Measurements from ENCODE around the gene HYDIN.
"Not testable (repeated sequence)": the region's sequence is repeated elsewhere in the genome, so short reads cannot be mapped to it uniquely, and the experiment has no call there.

Gene HYDIN

DNA sequence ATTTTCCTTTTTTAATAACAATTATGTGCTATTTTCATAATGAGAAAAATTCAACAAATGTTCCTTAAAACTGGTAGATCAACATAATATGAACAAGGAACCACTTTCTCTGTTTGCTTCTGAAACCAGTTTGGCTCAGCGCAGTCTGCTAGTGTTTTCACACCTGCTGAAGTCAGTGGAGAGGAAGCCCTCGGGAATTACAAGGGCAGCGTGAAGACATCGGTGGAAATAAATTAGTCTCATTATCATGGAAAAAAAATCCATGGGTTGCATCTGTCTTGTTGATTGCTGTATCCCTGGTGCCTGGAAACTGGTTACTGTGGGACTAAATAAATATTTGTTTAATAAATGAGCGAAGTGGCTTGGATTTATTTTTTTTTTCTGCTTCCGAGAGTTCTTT lies 245.8 kb downstream of the HYDIN start:
- not testable (repeated sequence) for DNase-seq

DNA sequence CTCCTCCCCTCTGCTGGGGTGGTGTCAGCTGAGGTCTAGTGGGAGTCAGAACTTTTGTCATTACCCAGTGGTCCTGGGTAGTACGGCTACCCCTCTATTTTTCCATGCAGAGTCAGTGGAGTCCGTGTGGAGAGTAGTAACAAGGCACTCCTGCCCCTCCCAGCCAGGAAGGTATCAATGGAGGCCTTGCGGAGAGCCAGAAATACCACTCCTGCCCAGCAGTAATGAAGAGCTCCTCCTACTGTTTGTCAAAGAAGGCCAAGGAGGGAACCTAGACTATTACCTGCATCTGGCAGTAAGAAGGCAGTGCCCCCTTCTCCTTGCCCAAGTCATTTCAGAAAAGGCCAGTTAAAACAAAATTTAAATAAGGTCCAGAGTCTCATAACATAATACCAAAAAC lies 262.2 kb downstream of the HYDIN start:
- not testable (repeated sequence) for DNase-seq

DNA sequence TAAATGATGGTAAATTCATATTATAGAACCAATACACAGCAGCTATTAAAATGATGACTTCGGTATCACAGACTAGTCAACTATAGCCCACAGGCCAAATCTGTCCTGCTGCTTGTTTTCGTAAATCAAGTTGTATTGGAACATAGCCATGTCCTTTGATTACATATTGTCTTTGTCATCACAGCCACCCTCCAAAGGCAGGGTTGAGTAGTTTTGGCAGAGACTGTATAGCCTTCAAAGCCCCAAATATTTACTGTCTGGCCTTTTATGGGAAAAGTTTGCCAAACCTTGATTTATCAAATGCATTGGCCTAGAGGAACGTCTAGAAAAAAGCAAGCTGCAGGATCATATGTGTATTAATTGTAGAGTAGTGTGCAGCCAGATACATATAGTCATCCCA lies 270.4 kb downstream of the HYDIN start:
- DNase-seq, result not testable (repeated sequence)

DNA sequence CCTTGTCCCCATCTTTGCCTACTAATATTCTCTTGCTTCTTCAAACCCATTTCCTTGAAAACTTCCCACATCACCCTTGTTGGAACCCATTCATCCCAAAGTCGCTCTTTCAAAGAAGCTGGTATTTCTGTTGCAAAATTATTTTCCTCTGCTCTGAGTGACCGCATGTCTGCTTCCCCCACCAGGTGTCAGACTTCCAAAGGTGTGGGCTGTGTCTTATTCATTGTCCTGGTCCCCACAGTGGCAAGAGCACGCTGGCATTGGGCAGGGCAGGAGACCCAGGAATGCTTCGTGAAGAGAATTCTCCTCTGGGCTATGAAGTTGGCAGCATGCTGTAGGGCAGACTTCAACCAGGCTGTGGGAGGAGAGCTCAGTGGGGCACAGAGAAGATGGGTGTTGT lies 275.6 kb downstream of the HYDIN start:
- not testable (repeated sequence) for DNase-seq

DNA sequence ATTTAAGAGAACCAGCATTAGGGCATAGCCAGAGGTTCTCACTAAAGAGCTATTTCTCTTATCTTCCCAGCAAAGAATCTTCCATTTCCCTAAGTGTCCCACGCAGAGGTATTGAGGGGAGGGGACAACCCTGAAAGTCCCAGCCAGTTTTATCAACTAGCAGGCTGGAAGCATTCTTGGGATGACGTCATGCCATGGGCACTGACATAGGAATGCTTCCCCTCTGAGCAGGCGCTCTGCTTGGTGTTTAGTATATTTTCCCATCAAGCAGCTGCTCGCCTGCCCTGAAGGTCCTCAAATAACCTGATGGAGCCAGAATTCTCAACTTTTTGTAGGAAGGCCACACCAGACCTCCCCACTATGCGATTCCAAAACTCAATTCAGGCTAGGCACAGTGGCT lies 276.7 kb downstream of the HYDIN start:
- DNase-seq, result not testable (repeated sequence)

DNA sequence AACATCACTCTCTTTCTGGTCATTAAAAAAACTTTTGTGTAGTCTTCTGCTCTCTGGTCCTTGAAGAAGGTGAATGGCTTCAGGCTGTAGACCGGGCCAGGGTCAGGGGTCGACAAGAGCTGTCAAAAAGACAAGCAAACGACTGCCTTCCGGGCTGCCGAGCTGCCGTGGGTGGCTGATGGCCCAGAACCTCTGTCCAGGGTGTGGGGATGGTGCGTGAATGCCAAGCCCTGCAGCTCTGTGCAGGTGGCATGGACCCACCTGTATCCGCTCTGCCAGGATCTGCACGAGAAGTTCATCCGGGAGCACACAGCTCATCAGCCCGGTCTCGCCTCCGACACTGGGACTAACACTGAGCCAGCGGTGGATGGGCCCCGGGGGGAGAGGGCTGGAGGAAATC lies 287.0 kb downstream of the HYDIN start:
- DNase-seq, result not testable (repeated sequence)

DNA sequence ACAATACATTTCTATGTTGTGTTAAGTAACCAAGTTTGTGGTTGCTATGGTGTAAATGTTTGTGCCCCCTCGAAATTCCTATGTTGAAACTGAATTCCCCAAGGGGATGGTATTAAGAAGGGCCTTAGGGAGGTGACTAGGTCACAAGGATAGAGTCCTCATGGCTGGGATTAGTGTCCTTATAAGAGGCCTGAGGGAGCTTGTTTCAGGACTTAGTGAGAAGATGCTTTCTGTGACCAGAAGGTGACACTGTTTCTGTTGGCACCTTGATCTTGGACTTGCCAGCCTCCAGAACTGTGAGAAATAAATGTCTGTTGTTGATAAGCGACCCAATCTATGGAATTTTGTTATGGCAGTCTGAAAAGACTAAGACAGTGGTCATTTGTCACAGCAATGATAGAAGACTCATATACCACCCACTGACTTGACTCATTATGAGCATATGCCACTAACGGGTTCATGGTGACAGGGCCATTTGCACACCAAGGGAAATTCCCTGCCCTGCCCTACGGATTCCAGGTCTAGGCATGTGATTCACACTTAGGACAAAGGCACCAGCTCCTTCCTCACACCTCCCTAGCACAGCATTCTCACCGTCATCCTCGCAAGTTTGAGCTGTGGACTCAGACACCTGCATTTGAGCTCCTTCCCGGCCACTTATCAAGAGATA lies 290.7 kb downstream of the HYDIN start:
- DNase-seq, result not testable (repeated sequence)

DNA sequence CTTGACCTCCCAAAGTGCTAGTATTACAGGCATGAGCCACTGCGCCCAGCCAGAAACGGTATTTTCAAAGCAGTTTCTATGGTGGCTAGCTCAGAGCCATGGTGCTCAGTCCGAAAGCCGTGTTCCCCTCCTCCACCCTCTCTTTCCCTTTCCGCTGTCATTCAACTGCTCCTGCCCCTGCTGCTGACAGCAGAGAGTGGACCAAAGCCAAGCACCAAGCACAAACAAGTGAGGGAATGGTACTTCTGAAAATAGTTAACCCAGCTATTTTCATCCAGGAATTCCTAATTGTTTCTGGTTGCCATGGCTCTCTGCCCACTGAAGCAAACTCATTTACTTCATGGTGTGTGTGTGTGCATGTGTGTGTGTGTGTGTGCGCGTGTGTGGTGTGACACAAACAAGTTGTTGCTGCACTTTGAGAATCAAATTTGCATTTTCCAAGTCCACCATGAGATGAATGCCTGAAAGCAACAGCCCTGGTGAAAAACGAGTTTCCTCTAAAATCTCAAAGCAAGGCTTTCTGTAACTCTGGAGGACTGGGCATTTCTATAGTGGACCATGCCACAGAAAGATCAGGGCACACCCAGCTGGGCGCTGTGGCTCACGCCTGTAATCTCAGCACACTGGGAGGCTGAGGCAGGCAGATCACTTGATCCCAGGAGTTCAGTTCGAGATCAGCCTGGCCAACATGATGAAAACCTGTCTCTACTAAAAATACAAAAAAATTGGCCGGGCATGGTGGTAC lies 293.6 kb downstream of the HYDIN start:
- DNase-seq, result peak; percentile 0

DNA sequence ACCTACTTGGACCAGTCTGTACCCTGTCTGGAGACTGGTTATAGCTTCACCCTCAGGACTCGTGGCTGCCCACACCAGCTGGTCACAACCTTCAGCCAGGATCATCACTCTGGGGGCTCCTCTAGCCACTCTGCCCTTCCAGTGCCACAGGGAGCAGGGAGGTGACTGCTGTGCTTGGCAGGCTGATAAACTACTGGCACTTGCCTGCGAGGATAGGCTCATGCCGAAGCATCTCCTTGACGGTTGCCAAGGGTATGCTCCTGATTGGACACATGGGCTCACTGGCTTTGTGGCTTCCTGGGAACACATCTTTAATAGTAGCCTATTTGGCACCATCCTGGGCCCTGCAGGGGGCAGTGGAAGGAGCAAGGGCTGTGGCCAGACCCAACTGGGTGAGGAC lies 295.2 kb downstream of the HYDIN start:
- DNase-seq, result not testable (repeated sequence)

DNA sequence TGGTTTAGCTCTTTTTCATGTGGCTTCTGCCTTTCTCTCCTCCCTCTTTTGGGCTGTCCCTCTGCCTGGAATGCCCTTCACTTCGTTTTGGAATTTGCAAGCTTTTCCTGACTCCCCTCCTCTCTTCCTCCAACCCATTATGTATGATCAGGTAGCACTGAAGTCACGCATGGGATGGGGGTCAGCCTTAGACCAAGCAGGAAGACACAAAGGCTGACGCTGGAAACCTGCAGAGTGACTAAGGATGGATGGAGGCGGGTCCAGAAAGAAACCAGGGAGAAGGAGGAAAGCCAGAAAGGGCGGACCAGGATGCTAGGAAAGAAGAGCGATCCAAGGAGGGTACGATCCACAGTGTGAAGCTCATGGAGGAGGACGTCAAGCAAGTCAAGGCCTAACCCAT lies 296.8 kb downstream of the HYDIN start:
- DNase-seq, result not testable (repeated sequence)

DNA sequence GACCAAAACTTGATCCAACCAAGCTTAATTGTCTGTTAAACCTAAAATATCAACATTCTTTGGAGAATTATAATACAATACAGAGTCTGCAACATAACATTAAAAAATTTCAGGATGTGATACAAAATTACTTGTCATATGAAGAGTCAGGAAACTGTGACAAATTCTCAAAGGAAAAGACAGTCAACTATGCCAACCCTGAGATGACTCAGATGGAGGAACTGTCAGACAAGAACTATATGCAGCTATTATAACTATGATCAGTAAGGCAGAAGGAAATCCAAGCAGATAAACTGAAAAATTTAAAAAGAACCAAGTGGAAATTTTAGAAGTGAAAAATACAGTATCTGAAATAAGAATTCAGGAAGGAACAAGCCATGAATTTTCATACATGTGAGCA lies 299.8 kb downstream of the HYDIN start:
- not testable (repeated sequence) for DNase-seq

DNA sequence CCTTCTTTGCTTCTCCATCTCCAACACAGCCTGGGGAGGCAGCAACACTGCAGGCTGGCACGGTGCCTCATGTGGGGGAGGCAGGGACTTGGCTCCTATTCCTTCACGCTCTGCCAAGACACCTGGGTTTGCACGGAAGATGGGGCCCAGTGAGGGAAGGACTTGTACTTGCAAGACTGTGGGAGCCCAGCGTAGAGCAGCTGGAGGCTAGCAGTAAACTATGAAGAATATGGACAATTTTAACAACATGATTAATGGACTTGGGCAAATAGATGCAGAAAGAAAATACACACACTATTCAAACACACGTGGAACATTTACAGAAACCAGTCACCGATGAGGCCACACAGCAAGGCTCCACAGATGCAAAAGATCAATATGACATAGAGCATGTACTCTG lies 308.4 kb downstream of the HYDIN start:
- DNase-seq, result peak; percentile 49

DNA sequence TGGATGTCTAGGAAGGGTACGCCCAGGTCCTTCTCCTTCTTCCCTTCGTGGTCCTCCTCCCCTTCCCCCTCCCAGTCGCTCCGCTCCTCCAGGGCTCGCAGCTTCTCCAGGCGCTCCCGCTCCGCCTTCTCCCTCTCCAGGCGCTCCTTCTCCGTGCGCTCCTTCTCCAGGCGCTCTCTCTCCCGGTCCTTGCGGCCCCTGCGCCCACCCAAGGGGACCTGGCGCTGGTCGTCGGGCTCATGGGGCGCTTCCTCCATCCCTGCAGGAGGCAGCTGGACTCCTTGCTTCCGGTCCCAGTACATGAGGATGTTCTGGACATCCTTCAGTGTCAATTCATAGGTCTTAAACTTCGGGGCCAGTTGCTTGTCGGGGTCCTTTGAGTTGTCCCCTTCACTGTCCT lies 309.9 kb downstream of the HYDIN start:
- not testable (repeated sequence) for DNase-seq

DNA sequence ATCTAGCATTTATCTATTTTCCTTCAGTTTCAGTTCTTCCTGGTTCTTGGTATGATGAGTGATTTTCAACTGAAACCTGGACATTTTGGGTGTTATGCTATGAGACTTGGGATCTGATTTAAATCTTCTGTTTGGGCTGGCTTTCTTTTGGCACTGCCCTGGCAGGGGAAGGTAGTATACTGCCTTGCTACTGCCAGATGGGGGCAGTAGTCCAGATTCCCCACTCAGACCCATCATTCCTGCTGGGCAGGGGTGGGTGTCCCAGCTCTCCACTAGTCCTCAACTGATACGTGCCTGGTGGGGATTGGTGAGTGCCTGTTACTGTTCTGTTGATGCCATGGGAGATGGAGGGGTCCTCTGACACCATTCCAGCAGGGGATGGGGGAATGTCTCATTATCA lies 342.3 kb downstream of the HYDIN start:
- DNase-seq, result not testable (repeated sequence)

DNA sequence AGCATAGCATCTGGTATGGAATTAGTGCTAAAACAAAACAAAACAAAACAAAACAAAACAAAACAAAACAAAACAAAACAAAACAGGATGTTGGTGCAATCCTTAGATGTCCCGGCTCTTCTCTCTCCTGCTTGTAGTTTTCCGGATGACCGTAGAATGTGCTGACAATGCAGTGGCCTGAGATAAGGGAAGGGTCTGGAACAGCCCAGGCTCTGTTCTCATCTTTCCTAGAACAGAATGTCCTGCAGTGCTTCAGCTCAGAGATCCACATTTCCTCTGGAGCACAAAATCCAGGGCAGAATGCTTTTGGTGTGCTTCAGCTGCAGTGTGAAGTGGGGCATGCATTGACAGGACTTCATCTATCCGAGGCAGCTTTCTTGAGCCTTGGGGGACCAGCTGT lies 345.9 kb downstream of the HYDIN start:
- DNase-seq, result not testable (repeated sequence)

DNA sequence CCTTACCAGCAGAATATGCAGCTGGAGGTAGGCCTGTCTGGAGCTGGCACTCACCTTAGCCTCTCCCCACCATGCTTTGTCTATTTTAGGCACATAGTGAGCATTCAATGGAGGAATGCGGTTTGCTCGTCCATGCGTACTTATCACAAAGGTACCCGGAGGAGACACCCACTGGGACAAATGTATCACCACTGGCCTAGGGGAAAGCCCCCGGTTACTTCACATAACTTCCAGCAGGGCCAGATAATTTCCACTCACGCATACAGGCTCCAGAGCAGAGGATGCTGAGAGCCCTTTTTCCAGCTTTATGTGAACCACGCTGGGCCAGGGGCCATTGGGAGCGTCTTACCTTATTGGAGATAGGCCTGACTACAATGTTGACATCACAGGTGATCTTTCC lies 348.2 kb downstream of the HYDIN start:
- DNase-seq, result not testable (repeated sequence)

DNA sequence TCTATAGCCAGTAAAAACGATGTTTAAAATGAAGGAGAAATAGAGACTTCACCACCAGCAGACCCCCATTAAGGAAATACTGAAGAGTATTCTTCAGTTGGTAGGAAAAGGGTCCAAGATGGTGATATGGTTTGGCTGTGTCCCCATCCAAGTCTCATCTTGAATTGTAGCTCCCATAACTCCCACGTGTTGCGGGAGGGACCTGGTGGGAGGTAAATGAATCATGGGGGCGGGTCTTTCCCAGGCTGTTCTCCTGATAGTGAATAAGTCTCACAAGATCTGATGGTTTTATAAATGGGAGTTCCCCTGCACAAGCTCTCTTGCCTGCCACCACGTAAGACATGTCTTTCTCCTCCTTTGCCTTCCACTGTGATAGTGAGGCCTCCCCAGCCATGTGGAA lies 352.6 kb downstream of the HYDIN start:
- DNase-seq, result not testable (repeated sequence)

DNA sequence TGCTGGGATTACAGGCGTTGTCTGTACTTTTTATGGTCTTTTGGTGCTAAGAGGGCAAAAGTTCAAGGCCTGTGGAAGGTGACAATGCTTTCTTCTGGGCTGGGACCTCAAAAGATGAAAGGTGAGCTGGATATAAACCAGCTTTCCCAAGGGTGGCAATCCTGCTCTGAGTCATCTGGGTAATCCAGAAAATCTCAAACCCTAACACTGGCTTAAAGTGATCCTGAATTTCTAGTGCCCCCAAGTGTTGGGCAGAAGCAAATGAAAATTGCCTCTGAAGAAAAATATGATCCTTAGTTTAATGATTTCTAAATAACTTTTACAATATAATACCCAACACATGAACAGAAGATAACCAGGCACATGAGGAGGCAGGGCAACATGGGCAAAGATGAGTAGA lies 354.1 kb downstream of the HYDIN start:
- DNase-seq, result not testable (repeated sequence)

DNA sequence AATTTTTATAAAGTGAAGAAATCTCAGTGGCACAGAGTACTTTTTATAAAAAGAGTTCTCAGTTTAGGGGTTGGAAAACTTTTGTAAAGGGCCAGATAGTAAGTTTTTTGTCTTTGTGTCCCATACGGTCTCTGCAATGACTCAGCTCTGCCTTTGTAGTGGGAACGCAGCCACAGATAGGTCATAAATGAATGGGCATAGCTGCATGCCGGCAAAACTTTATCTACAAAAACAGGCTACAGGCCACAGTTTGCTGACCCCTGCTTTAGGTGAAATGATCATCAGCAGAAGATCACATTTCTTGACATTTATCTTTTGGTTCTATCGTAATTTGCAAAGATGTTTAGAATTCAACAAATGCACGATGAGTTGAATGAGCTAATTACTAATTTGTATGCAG lies 365.8 kb downstream of the HYDIN start:
- DNase-seq, result not testable (repeated sequence)

DNA sequence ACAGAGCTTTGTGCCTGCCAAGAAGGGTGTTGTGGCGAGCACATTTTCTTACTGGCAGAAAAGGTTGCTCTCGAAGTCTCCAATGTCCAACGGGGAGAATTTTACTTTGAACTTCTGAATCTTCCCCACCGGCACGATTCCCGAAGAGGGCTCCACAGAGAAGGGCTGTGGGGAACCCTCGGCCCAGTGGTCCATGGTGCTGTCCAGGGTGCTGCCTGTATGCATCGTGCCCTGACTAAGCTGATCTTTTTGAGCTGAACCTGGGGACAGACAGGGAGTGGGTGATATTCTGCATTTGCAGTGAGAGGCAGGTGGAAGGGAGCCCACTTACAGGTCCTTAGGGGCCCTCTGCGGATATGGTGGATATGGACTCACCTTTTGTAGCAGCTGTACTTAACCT lies 368.5 kb downstream of the HYDIN start:
- not testable (repeated sequence) for DNase-seq

DNA sequence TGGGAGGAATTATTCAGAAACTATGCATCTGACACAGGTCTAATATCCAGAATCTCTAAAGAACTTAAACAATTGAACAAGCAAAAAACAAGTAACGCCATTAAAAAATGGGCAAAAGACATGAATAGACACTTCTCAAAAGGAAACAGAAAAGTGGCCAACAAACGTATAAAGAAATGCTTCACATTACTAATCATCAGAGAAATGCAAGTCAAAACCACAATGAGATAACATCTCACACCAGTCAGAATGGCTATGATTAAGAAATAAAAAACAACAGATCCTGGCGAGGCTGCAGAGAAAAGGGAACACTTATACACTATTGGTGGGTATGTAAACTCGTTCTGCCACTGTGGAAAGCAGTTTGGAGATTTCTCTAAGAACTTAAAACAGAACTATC lies 379.2 kb downstream of the HYDIN start:
- DNase-seq, result not testable (repeated sequence)

DNA sequence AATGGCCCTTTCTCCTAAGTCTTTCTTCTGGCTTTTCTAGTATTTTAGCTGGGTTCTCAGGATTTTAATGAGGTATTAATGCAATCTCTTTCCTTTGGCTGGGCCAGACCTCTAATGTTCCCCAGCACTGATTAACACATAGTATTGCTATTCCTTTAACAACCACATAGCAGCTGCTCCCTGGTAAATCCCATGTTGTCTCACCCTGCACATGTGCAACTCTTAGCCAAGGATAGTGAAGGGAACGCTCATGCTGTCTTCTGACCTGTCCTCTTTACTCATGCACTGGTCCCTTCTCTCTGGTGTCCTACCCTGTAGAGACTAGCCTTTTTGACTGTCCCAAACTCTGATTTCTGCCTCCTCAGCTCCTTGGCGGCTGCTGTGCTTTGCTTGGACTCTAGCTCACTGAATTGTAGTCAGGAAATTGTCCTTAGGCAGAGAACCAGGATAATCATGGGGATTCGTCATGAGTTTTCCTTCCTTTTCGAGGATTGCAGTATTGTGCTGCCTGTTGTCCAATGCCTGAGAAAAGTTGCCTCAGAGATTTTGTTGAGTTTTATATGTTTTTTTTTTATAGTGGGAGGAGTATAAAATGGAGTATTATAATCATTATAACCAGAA lies 406.9 kb downstream of the HYDIN start:
- DNase-seq, result not testable (repeated sequence)

DNA sequence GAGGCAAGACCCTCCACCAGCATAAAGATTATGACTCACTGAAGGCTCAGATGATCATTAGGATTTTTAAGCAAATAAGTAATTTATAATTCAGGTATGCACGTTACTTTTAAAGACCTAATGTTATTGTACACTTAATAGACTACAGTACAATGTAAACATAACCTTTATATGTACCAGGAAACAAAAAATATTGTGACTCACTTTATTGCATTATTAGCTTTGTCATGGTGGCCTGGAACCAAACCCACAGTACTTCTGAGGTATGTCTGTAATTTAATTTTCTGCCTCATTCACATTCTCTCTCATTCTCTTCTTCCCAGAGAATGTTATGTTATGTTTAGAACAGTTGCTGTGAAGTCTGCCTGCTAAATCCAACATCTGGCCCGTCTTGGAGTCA lies 407.8 kb downstream of the HYDIN start:
- DNase-seq, result not testable (repeated sequence)

DNA sequence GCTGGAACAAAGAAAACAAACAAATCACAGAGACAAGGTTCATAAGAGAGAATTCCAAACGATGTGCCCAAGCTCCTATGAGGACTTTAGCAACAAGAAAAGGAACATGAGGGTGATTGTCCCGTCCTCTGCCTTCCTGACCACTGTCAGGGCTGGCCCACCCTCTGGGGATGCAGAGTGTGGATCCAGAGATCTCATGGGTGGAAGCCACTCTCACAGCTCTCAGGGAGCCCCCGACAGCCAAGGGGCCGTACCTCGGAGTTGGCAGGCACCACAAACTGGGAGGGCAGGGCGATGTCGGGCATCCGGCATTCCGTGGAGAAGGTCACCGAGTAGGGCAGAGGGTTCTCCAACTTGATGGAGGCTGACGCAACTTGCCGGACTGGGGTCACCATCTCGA lies 412.4 kb downstream of the HYDIN start:
- not testable (repeated sequence) for DNase-seq
